ENCODE measurements around the gene FAM3A. TPM values are rescaled to one million over a fixed set of nuclear protein-coding genes. Genes with fewer than 3 reads are reported as not detected.
A peak's percentile ranks its signal among the peaks of the same experiment; 100 is the strongest.

FAM3A gene
- total RNA-seq, 1 donor from 2014 or later, result 36.5 TPM

DNA sequence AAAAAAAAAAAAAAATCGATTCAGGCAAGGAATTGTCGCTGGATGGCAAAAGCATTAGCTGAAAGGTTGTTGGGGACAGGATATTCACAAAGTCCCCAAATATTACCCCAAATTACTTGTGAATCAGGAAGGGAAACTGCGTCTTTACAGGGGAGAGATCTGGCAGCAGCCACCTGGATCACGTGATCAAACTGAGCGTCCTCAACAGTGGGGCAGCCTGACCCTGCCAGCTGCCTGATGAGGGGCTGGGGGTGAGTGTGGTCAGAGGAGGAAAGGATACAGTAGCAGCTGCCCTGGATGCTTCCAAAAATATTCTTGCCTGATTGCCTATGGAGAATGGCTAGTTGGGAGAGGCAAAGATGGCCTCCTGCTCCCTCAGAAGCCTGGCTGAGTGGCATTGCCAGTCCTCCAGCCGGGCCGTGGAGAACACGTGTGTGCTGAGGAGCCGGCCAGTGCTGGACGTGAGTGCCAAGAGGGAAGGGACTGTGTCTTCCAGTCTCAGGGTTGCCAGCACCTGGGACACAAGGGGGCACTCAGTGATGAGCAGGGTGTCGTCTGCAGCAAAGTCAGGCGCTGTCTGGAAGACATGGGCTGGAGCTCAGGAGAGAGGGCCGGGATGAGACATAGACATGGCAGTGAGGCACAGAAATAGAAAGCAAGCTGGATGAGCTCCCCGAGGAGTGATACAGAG lies 34.0 kb downstream of the FAM3A start:
- Mint-ChIP-seq H3K27me3 (ENCODE audit: low read depth) (no peaks in the 10 kb centered on the region), H3K27ac (ENCODE audit: unreplicated experiment) (no peak overlapping the region), H3K4me1 (ENCODE audit: low read depth) (peaks cover 14% of the 10 kb centered on the region), H3K36me3 (ENCODE audit: low read depth) (peaks cover 3% of the 10 kb centered on the region), H3K9me3 (ENCODE audit: low read depth) (peaks cover 4% of the 10 kb centered on the region), H3K4me3 (ENCODE audit: unreplicated experiment) (no peak overlapping the region)
- peak; percentile 91 for DNase-seq (ENCODE audit: low spot score)
- TF ChIP-seq, protein P1, sequence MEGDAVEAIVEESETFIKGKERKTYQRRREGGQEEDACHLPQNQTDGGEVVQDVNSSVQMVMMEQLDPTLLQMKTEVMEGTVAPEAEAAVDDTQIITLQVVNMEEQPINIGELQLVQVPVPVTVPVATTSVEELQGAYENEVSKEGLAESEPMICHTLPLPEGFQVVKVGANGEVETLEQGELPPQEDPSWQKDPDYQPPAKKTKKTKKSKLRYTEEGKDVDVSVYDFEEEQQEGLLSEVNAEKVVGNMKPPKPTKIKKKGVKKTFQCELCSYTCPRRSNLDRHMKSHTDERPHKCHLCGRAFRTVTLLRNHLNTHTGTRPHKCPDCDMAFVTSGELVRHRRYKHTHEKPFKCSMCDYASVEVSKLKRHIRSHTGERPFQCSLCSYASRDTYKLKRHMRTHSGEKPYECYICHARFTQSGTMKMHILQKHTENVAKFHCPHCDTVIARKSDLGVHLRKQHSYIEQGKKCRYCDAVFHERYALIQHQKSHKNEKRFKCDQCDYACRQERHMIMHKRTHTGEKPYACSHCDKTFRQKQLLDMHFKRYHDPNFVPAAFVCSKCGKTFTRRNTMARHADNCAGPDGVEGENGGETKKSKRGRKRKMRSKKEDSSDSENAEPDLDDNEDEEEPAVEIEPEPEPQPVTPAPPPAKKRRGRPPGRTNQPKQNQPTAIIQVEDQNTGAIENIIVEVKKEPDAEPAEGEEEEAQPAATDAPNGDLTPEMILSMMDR (IDR thresholded peaks at IDR 0.05), result no peak

DNA sequence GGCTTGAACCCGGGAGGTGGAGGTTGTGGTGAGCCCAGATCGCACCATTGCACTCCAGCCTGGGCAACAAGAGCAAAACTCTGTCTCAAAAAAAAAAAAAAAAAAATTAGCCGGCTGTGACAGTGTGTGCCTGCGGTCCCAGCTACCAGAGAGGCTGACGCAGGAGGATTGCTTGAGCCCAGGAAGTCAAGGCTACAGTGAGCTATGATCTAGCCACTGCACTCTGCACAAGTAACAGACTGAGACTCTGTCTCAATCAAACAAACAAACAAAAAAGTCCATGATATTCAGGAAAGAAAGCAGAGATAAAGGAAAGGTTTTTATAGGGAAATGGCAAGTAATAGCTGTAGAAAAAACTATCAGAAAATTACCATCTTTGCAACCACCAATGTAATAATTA lies 34.8 kb downstream of the FAM3A start:
- H3K9me3 Mint-ChIP-seq (ENCODE audit: low read depth), result peaks cover 4% of the 10 kb centered on the region

DNA sequence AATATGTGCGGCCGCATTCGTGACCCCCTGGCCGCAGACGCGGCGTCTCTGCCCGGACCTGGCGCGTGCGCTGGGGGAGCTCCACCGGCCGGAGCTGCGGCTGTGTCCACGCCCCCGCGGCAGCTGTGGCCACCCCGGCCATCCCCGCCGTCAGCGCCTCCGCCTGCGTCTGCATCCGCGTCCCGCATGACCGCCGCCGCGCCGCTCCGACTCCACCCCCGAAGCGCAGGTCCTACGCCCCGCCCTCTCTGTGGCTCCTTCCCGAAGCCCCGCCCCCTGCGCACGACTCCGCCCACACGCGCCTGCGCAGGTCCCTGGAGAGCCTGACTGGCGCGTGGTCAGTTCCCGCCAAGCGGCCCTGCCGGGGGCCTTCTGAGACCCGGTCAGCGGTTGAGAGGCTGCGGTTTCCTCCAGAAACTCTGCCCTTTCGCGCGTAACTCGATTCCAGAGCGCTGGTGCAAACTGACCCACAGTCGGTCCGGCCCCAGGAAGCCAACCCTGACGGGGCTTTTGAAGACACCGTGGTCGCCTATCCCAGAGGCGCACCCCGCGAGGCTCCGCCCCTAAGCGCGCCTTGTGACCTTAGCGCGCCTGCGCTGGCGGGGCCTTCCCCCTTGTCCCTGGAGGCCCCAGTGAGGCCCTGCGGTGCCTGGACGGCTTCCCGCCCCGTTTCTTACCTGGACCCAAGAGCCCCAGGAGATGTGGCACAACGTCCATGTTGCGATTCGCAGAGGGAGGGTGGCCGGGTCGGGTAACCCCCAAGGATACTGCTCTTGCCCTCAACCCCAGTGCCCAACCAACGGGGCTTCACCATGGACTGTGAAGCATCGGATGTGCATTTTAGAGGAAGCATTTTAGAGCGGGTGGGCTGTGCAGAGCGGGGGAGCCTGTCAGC lies 37.1 kb downstream of the FAM3A start, which contains the start of gene LAGE3:
TSS of gene LAGE3 (minus strand) at position 554 of the 895 bp plus-strand sequence. CDS start at position 188, 366 bp downstream.
- peak; percentile 96 for DNase-seq (ENCODE audit: low spot score)
- Mint-ChIP-seq H3K27ac (ENCODE audit: unreplicated experiment) (peak within 1 kb of the TSS; percentile 88), H3K9me3 (ENCODE audit: low read depth) (peaks cover 4% of the 10 kb centered on the region), H3K4me1 (ENCODE audit: low read depth) (peaks cover 8% of the 10 kb centered on the region), H3K36me3 (ENCODE audit: low read depth) (peaks cover 3% of the 10 kb centered on the region), H3K4me3 (ENCODE audit: unreplicated experiment) (peak within 1 kb of the TSS; percentile 78), H3K27me3 (ENCODE audit: low read depth) (no peaks in the 10 kb centered on the region)
- TF ChIP-seq, protein P1 (IDR thresholded peaks at IDR 0.05), result no peak

More for the DNA sequence above, 34.8 kb downstream of the FAM3A start:
- TF ChIP-seq, protein P1 (IDR thresholded peaks at IDR 0.05), result no peak
- no peak overlapping the region for H3K27ac Mint-ChIP-seq (ENCODE audit: unreplicated experiment)
- peaks cover 12% of the 10 kb centered on the region for H3K4me1 Mint-ChIP-seq (ENCODE audit: low read depth)
- H3K36me3 Mint-ChIP-seq (ENCODE audit: low read depth), result peaks cover 3% of the 10 kb centered on the region
- DNase-seq (ENCODE audit: low spot score), result no peak
- no peaks in the 10 kb centered on the region for H3K27me3 Mint-ChIP-seq (ENCODE audit: low read depth)
- H3K4me3 Mint-ChIP-seq (ENCODE audit: unreplicated experiment), result no peak overlapping the region

DNA sequence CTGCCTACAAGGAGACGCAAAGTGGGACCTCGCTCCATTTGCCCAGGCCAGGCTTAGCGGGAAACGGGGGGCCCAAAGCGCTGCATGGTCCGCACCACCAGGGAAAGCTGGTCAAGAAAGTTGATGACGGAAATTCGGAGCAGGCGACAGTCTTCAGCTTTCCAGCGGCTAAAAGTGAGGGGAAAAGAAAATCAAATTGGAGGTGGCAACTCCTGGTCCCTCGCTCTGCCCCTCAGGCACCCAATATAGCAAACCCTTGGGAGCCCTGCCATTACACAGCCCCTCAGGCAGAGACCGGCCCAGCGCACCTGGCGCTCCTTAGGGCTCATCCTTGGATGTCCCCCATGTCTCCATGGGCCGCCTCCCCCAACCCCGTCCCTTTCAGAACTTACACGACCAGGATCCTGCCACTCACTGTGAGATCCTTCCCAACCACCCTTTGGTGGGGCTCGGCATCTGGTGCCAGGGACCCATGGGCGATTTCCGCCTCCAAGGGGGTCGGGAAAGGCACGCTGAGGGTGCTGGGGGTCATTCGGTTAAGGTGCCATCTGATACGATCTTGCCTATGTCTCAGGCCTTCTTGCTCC lies 38.0 kb downstream of the FAM3A start:
- peak overlapping the region; percentile 78 for H3K4me3 Mint-ChIP-seq (ENCODE audit: unreplicated experiment)
- no peaks in the 10 kb centered on the region for H3K27me3 Mint-ChIP-seq (ENCODE audit: low read depth)
- H3K27ac Mint-ChIP-seq (ENCODE audit: unreplicated experiment), result peak overlapping the region; percentile 88
- TF ChIP-seq, protein P1 (IDR thresholded peaks at IDR 0.05), result no peak
- no peak for DNase-seq (ENCODE audit: low spot score)
- no peaks in the 10 kb centered on the region for H3K9me3 Mint-ChIP-seq (ENCODE audit: low read depth)
- peaks cover 3% of the 10 kb centered on the region for H3K36me3 Mint-ChIP-seq (ENCODE audit: low read depth)
- peaks cover 8% of the 10 kb centered on the region for H3K4me1 Mint-ChIP-seq (ENCODE audit: low read depth)

DNA sequence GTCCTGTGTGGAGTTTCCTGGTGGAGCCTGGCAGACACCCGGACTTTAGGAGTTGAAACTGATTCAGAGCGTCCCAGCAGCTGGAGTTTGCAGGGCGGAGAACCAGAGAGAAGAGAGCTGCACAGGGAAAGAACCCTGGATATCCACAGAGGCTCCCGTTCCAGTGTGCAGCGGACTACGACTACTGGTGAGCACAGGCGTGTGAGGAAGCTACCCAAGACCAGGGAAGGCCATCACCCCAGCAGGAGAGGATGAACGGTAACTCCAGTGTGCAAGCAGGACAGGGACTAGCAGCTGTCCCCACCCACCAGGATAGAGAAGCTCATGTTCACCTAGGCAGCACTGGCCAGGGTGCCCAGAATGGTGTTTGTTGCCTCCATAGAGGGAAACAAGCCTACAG lies 39.2 kb downstream of the FAM3A start:
- H3K9me3 Mint-ChIP-seq (ENCODE audit: low read depth), result no peaks in the 10 kb centered on the region

More for the DNA sequence above, 39.2 kb downstream of the FAM3A start:
- Mint-ChIP-seq H3K27ac (ENCODE audit: unreplicated experiment) (peak overlapping the region; percentile 45), H3K4me1 (ENCODE audit: low read depth) (peaks cover 8% of the 10 kb centered on the region), H3K36me3 (ENCODE audit: low read depth) (peaks cover 8% of the 10 kb centered on the region), H3K4me3 (ENCODE audit: unreplicated experiment) (no peak overlapping the region), H3K27me3 (ENCODE audit: low read depth) (no peaks in the 10 kb centered on the region)
- no peak for DNase-seq (ENCODE audit: low spot score)
- TF ChIP-seq, protein P1 (IDR thresholded peaks at IDR 0.05), result no peak
